Endothelial cell of umbilical vein (primary cell): Measurements from ENCODE around the gene TNS2.

Source experiments
- EZH2 ChIP-seq: IDR thresholded peaks from 2 replicates; pipeline ENCODE4 v1.6.1; 2012; ENCODE audit warnings: borderline replicate concordance, low read depth, mild to moderate bottlenecking, moderate library complexity, low read length, inconsistent platforms; ENCODE audit not compliant: severe bottlenecking
- FOS ChIP-seq: IDR thresholded peaks from 2 replicates; pipeline ENCODE4 v1.6.1; 2011; ENCODE audit warnings: mild to moderate bottlenecking, low read length, moderate library complexity, borderline replicate concordance; ENCODE audit not compliant: insufficient read depth
- JUN ChIP-seq: IDR thresholded peaks from 2 replicates; pipeline ENCODE4 v1.6.1; 2011; ENCODE audit warnings: borderline replicate concordance, low read depth; ENCODE audit not compliant: insufficient read length, insufficient read depth
- POLR2A ChIP-seq: IDR thresholded peaks from 2 replicates; pipeline ENCODE4 v1.6.1; 2012; ENCODE audit warnings: low read depth, mild to moderate bottlenecking, control low read depth, low read length
- POLR2AphosphoS5 ChIP-seq: IDR thresholded peaks from 2 replicates; pipeline ENCODE4 v1.6.1; 2012; ENCODE audit warnings: low read depth, mild to moderate bottlenecking, control low read depth, low read length, moderate library complexity; ENCODE audit not compliant: insufficient read depth
- TF ChIP-seq, protein P1 (sequence below), 2 donors: IDR thresholded peaks; 1 replicate in 1 of 2; 2 replicates in 1 of 2; pipeline ENCODE4 v1.5.1; 2011; ENCODE audit warnings: low read length in 2 of 2, mild to moderate bottlenecking in 2 of 2, moderate library complexity in 2 of 2, control low read depth in 1 of 2, inconsistent platforms in 1 of 2, low read depth in 1 of 2; ENCODE audit not compliant: insufficient read depth in 1 of 2; ENCODE audit errors: extremely low read depth in 1 of 2
- TF ChIP-seq, protein P2 (sequence below): IDR thresholded peaks from 2 replicates; pipeline ENCODE4 v1.6.1; 2011; ENCODE audit not compliant: insufficient read depth, insufficient read length

DNA sequence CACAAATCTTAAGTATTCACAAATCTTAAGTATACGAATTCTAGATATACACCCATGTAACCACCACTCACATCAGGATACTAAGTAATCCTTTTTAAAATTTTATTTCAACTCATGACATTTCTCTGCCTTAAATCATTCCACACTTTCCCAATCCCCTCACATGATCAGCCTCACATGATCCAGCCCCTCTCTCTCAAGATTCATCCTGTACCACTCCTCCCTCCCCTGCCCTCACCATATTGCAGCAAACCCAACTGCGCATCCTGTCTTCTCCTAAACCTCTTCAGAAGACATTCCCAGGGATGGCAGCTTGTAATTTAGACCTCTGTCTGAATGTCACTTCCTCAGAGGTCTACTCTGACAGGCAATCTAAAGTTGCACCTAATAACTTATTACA, 45.3 kb upstream of the TNS2 start:
- TF ChIP-seq, protein P1, sequence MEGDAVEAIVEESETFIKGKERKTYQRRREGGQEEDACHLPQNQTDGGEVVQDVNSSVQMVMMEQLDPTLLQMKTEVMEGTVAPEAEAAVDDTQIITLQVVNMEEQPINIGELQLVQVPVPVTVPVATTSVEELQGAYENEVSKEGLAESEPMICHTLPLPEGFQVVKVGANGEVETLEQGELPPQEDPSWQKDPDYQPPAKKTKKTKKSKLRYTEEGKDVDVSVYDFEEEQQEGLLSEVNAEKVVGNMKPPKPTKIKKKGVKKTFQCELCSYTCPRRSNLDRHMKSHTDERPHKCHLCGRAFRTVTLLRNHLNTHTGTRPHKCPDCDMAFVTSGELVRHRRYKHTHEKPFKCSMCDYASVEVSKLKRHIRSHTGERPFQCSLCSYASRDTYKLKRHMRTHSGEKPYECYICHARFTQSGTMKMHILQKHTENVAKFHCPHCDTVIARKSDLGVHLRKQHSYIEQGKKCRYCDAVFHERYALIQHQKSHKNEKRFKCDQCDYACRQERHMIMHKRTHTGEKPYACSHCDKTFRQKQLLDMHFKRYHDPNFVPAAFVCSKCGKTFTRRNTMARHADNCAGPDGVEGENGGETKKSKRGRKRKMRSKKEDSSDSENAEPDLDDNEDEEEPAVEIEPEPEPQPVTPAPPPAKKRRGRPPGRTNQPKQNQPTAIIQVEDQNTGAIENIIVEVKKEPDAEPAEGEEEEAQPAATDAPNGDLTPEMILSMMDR (IDR thresholded peaks at IDR 0.05; ENCODE audit: extremely low read depth in 1 of 2, insufficient read depth in 1 of 2, low read depth in 1 of 2, low read length in 2 of 2) = no peak
- TF ChIP-seq POLR2AphosphoS5 (no peak), EZH2 (no peak), POLR2A (no peak), FOS (no peak), JUN (no peak)
- TF ChIP-seq, protein P2, sequence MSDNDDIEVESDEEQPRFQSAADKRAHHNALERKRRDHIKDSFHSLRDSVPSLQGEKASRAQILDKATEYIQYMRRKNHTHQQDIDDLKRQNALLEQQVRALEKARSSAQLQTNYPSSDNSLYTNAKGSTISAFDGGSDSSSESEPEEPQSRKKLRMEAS = no peak
